GM13977 (cell line): ENCODE results near the gene AMBRA1.
A peak's percentile ranks its signal among the peaks of the same experiment; 100 is the strongest.

ENCODE experiments used
- DNase-seq: peaks from one replicate; pipeline ENCODE4 v3.0.0; 2012; ENCODE audit warnings: low spot score
- CTCF ChIP-seq: IDR thresholded peaks from 2 replicates; pipeline ENCODE4 v1.5.1; 2012; ENCODE audit warnings: mild to moderate bottlenecking, control low read depth; ENCODE audit not compliant: insufficient read depth; ENCODE audit errors: extremely low read depth, missing control alignments
- in situ Hi-C: fragments of 300-500 bp; cut with MboI; formaldehyde crosslinking; loops from one replicate; pipeline ENCODE4 v1.12.0; 2022; ENCODE audit warnings: low sequenced_read_pairs, low pct_unique_long_range_greater_than_20kb, mixed read lengths, inconsistent platforms; ENCODE audit not compliant: unreplicated experiment

The AMBRA1 gene

GRCh38 chr11:46593550-46594373 lies at the start of gene AMBRA1:
TSS of gene AMBRA1 (minus strand) at chr11:46594023. CDS start at chr11:46548380, 45,643 bp downstream.
- in situ Hi-C loops: no loop called here
- peak; percentile 90 for DNase-seq
- TF ChIP-seq CTCF: no peak

DNA sequence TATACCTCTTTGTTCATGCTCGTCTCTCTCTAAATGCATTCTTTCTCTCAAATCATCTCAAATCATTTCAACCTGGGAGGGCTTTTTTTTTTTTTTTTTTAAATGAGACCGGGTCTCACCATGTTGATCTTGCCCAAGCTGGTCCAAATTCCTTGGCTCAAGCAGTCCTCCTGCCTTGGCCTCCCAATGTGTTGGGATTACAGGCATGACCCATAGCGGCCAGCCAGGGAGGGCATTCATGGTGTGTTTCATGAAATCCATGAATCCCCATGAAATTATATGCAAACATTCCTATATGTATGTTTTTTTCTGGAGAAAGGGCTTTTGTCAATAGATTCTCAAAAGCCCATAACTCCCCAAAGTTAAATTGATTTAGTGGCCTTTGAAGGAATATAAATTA lies 49.7 kb upstream of the AMBRA1 start:
- TF ChIP-seq CTCF: no peak
- in situ Hi-C loops: no loop called here
- no peak for DNase-seq

- TF ChIP-seq CTCF: no peak
- in situ Hi-C loops: no loop called here
Measured at GRCh38 chr11:46642627-46643335, 49.0 kb upstream of the AMBRA1 start.

DNA sequence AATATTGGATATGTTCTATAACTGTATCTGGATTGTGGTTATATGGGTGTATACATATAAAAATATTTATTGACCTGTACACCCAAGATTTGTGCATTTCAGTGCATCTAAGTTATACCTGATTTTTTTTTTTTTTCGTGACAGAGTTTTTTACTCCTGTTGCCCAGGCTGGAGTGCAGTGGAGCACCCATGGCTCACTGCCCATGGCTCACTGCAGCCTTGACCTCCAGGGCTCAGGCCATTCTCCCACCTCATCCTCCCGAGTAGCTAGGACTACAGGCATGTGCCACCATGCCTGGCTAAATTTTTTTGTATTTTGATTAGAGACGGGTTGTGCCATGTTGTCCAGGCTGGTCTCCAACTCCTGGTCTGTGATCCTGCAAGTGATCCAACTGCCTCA lies 47.8 kb upstream of the AMBRA1 start:
- in situ Hi-C loops: no loop called here
- no peak for TF ChIP-seq CTCF
- no peak for DNase-seq

More at GRCh38 chr11:46642627-46643335, 49.0 kb upstream of the AMBRA1 start:
- no peak for DNase-seq

DNA sequence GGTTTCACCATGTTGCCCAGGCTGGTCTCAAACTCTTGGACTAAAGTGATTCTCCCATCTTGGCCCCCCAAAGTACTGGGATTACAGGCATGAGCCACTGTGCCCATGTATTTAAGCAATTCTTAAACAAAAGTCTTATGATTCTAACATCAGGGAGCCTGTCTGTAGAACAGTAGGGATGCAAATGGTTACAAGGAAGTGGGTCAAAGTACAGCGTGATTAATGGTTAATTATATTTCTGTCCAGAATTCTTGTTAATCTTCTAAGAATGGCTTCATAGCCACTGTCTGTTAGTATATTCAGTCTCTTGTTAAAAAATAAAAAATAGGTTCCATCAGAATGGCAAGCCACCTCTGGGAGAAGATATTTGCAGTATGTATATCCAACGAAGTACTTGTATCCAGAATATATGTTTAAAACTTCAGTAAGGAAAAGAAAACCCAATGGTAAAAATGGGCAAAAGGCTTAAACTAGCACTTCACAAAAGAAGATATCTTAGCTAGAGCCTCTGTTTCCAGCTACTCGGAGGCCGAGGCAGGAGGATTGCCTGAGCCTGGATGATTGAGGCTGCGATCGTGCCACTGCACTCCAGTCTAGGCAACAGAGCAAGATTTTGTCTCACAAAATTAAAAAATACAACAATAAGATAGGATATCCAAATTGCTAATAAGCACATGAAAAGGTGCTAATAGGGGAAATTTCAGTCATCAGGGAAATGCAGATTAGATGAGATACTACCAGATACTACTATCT lies 46.4 kb upstream of the AMBRA1 start:
- DNase-seq: no peak
- no peak for TF ChIP-seq CTCF
- in situ Hi-C loops: no loop called here

GRCh38 chr11:46639197-46639839 lies 45.5 kb upstream of the AMBRA1 start:
- no peak for DNase-seq
- in situ Hi-C loops: no loop called here
- no peak for TF ChIP-seq CTCF
